ES-I3 (cell line): ENCODE results near the gene ZDHHC13.

Source experiments
- H3K36me3 ChIP-seq: 2 replicates; pipeline ENCODE4 v1.6.1; 2013; ENCODE audit warnings: mild to moderate bottlenecking, low read length, control low read depth, moderate library complexity; ENCODE audit not compliant: insufficient read depth
- H3K4me1 ChIP-seq: 2 replicates; pipeline ENCODE4 v1.6.1; 2013; ENCODE audit warnings: mild to moderate bottlenecking, control low read depth, low read length; ENCODE audit not compliant: insufficient read depth
- H3K9ac ChIP-seq: 2 replicates; pipeline ENCODE4 v1.6.1; 2013; ENCODE audit warnings: low read depth, mild to moderate bottlenecking, low read length, moderate library complexity
- H3K9me3 ChIP-seq: 2 replicates; pipeline ENCODE4 v1.6.1; 2013; ENCODE audit warnings: mild to moderate bottlenecking, low read length, moderate library complexity; ENCODE audit not compliant: control insufficient read depth, insufficient read depth

Gene ZDHHC13

DNA sequence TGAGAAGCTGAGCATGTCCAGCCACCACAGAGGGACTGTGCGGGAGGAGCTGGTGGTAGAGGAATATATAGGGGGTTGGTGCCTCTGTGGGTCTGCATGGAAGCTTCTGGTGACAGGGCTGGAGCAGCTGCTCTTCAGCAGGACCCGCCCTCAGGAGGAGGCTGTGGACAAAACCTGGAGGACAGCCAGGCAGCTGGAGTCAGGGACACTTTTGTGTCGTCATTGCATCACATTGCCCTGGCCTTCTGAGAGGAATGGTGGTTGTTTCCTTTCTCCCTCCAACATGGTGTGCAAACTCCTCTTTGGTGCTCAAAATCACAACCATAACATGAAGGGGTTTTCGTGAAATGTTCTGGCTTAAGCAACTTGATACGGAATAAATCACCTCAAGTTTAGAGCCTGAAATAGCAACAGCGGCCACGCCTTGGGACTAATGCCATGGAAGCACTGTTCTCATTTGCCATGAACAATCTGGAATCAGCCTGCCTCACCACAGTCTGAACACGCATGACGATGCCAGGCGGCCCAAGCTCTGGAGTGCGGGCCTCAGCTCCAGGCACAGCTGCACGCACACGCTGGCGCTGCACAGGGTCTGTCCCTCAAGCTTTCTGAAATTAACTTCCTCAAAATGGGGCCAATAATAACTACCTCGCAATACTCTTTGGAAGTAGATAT is 102.0 kb downstream of the ZDHHC13 start:
- Histone ChIP-seq H3K36me3 (no peaks in the 10 kb centered on the region), H3K4me1 (no peaks in the 10 kb centered on the region), H3K9me3 (no peaks in the 10 kb centered on the region; the same call in 1 of the 2 replicates), H3K9ac (no peak overlapping the region)

DNA sequence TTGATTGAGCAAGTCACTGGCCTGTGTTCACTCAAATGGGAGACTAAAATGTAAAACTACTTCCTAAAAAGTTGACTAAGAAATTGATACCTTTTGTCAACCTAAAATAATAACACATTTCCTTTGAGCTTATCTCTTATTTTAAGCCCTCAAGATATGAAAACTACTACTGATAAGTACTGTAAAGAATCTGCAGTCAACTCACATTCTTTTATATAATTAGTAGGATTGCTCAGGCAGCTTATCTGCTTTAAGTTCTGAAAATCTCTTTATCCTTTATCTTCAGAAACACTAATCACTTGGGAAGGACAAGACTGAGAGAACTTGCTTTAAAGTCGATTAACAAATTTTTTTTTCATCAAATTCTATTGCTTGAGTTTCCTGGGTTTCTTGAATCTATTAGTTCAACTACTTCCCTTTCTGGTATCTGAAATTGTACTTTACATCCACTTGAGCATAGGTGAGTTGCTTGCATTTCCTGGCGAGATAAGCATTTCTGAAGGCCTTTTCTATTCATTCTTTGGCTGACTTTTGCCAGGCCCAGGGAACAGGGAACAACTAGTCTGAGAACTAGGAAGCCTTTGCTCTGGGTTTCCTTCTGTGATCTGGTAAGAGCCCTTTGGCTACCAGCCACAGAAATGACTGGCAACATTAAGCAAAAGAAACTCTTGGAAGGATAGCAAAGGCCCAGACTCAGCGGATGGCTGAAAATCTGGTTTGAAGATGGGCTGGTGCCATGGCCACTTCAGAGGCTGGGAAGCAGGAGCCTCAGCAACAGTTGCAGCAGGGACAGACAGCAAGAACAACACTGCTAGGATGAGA is 104.1 kb downstream of the ZDHHC13 start:
- Histone ChIP-seq H3K4me1 (no peaks in the 10 kb centered on the region), H3K36me3 (no peaks in the 10 kb centered on the region; the same call in 1 of the 2 replicates), H3K9ac (no peak overlapping the region), H3K9me3 (no peaks in the 10 kb centered on the region; the same call in 1 of the 2 replicates)

DNA sequence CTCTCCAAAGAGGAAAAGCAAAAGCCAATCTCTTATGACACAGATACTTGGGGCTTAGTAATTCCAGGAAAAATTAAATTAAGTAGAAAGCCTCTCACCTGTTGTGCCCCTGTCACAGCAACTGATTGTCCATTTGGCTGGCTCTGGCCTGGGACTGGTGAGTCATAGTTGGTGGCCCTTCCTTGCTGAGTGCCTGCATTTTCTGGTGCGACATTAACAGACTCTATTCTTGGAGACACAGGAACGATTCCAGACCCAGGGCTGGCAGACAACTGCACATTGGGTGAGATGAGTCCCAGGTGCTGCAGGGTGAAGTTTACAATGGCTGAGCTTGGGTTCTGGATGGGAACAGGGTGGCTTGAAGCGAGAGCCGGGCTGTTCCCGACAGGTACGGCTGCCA is 108.2 kb downstream of the ZDHHC13 start:
- H3K36me3 ChIP-seq, result no peaks in the 10 kb centered on the region; the same call in 1 of the 2 replicates
- H3K9ac ChIP-seq, result no peak overlapping the region
- no peaks in the 10 kb centered on the region; the same call in 1 of the 2 replicates for H3K9me3 ChIP-seq
- no peaks in the 10 kb centered on the region for H3K4me1 ChIP-seq

DNA sequence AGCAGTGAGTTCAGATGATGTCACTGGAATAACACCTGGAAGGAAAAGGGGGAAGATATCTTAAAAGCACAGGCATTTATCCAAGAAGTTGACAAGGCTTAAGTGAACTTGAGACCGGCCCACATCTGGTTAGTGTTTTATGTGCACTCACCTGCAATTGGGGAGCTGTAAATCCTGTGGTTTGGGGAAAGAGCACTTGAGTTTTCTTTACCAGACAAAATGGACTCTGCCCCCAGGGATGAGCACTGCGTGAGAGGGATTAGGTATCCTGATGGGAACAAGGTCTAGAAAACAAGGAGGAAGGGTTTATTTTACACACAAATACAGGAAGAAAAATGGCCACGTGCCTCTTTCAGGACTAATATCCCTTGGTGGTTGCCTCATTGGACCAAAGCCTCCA is 108.6 kb downstream of the ZDHHC13 start:
- H3K36me3 ChIP-seq, result no peaks in the 10 kb centered on the region; the same call in 1 of the 2 replicates
- no peak overlapping the region for H3K9ac ChIP-seq
- no peaks in the 10 kb centered on the region; the same call in 1 of the 2 replicates for H3K9me3 ChIP-seq
- H3K4me1 ChIP-seq, result no peaks in the 10 kb centered on the region
